IPS-15b (cell line): ENCODE data around the gene E2F4.

Experiments
- H3K27me3 ChIP-seq: one replicate; pipeline ENCODE4 v1.6.1; 2013; ENCODE audit warnings: low read length; ENCODE audit not compliant: control insufficient read depth, insufficient read depth
- H3K36me3 ChIP-seq: one replicate; pipeline ENCODE4 v1.6.1; 2013; ENCODE audit warnings: low read length; ENCODE audit not compliant: control insufficient read depth, insufficient read depth
- H3K4me1 ChIP-seq: one replicate; pipeline ENCODE4 v1.6.1; 2013; ENCODE audit warnings: mild to moderate bottlenecking, low read length; ENCODE audit not compliant: control insufficient read depth, insufficient read depth
- H3K4me3 ChIP-seq: one replicate; pipeline ENCODE4 v1.5.1; 2013; ENCODE audit warnings: low read depth, low read length
- H3K9ac ChIP-seq: one replicate; pipeline ENCODE4 v1.6.1; 2013; ENCODE audit warnings: low read depth, mild to moderate bottlenecking, low read length
- H3K9me3 ChIP-seq: one replicate; pipeline ENCODE4 v1.6.1; 2013; ENCODE audit warnings: mild to moderate bottlenecking, low read length; ENCODE audit not compliant: control insufficient read depth, insufficient read depth

The E2F4 gene

DNA sequence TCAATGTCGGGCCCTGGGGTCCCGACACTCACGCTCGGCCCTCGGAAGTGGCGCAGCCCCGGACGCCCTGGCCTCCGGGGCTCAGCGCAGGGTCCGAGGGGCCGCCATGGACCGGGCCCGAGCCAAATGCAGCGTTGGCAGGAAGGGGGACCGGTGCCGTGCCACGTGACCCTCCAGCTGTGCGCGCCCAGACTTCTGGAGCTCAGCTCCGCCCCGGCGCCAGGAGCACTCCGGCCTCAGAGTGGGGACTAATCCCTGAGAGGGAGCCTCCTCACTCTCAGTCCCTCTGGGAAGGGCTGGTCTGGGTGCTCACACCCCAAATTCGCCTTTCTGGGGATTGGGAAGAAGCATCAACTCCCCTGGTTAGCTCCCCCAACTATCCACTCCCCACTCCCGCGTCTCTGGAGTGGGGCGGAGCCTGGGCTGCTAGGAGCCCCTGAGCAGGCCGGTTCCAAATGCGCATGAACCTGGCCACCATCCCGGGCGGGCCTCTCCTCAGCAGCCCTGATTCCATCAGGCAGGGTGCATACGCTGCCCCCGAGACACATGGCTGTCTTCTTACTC lies 41.0 kb upstream of the E2F4 start, which contains the start of gene B3GNT9:
TSS of gene B3GNT9 (minus strand) at position 166 of the 564 bp plus-strand sequence. CDS start 513 bp downstream, outside the sequence.
- no peaks in the 10 kb centered on the region for H3K4me1 ChIP-seq
- H3K4me3 ChIP-seq: peak within 1 kb of the TSS; percentile 75
- H3K27me3 ChIP-seq: peaks cover 47% of the 10 kb centered on the region
- H3K9me3 ChIP-seq: no peaks in the 10 kb centered on the region
- H3K9ac ChIP-seq: peak within 1 kb of the TSS; percentile 24
- peaks cover 26% of the 10 kb centered on the region for H3K36me3 ChIP-seq

- no peaks in the 10 kb centered on the region for H3K4me1 ChIP-seq
- no peaks in the 10 kb centered on the region for H3K9me3 ChIP-seq
- H3K27me3 ChIP-seq: peaks cover 53% of the 10 kb centered on the region
- no peak overlapping the region for H3K9ac ChIP-seq
- peak overlapping the region; percentile 75 for H3K4me3 ChIP-seq
- H3K36me3 ChIP-seq: peaks cover 19% of the 10 kb centered on the region
These were observed 40.4 kb upstream of the E2F4 start for GRCh38 chr16:67151431-67152097.

DNA sequence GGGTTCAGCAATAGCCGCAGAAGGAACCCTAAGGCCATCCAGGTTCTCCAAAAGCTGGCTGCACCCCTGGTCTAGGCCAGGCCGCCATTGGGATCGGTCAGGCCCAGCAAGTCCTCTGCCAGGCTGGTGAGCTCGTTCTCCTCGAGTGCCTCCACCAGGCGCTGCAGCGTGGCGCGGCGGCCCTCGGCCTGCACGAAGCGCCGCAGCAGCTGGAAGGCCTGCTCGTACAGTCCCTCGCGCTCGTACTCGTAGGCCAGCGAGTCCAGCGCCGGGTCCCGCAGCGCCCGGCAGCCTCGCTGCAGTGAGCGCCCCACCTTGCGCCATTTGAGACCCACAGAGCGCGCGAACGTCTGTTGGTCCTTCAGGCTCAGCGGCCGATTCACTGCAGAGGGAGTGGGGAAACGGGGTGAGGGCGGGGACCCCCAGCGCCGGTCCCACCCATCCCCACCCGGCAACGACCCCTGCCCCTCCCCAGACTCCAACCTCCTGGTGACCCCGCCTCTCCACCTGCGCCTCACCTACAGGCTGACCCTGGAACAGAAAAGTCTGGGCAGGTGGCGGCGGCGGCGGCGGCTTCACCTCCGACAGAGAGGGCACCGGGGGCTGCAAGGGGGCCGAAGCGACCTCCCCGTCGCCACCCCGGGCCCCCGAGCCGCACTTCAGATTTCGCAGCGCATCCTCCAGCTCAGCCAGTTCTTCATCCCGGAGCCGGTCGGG lies 37.2 kb upstream of the E2F4 start:
- Histone ChIP-seq H3K27me3 (peaks cover 83% of the 10 kb centered on the region), H3K9me3 (no peaks in the 10 kb centered on the region), H3K36me3 (no peaks in the 10 kb centered on the region), H3K9ac (no peak overlapping the region), H3K4me3 (peak overlapping the region; percentile 43), H3K4me1 (no peaks in the 10 kb centered on the region)

- Histone ChIP-seq H3K4me3 (peak overlapping the region; percentile 41), H3K9ac (no peak overlapping the region), H3K4me1 (no peaks in the 10 kb centered on the region)
These were observed 36.4 kb upstream of the E2F4 start for GRCh38 chr16:67155295-67156142.

GRCh38 chr16:67156143-67156844 lies 35.7 kb upstream of the E2F4 start:
- H3K27me3 ChIP-seq: peaks cover 95% of the 10 kb centered on the region
- no peaks in the 10 kb centered on the region for H3K4me1 ChIP-seq
- H3K9ac ChIP-seq: no peak overlapping the region

More at GRCh38 chr16:67155295-67156142, 36.4 kb upstream of the E2F4 start:
- Histone ChIP-seq H3K36me3 (no peaks in the 10 kb centered on the region), H3K9me3 (no peaks in the 10 kb centered on the region), H3K27me3 (peaks cover 91% of the 10 kb centered on the region)

DNA sequence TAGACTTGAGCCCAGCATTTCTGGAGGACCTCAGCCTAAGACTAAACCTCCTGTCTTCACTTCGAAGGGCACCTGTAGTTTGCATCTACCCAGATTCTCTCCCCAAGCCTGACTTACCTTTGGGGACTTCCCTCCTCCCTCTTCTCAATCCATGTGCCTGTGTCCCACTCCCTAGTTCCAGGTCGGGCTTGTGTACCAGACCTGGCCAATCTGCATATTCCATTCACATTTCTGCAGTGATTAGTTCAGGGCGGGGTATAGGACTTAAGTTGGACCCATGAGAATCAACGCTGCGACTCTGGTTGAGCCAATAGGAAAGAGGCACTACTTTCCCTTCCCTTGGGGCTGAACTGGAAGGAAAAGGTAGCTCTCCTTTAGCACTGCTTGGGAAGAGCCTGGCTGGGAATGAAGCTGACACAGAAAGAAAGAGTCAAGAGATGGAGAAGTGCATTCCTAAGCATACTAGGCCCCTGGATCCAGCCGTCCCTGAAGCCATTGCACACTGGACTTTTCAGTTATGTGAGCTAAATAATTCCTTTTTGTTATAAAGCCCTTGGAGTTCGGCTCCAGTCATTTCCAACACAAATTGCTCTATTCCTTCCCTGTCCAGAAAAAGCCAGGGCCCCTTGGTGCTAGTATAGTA lies 34.7 kb upstream of the E2F4 start:
- H3K9ac ChIP-seq: no peak overlapping the region
- no peaks in the 10 kb centered on the region for H3K9me3 ChIP-seq
- peaks cover 95% of the 10 kb centered on the region for H3K27me3 ChIP-seq
- no peaks in the 10 kb centered on the region for H3K36me3 ChIP-seq
- H3K4me1 ChIP-seq: peaks cover 2% of the 10 kb centered on the region
- no peak overlapping the region for H3K4me3 ChIP-seq

More at GRCh38 chr16:67156143-67156844, 35.7 kb upstream of the E2F4 start:
- no peaks in the 10 kb centered on the region for H3K9me3 ChIP-seq
- no peaks in the 10 kb centered on the region for H3K36me3 ChIP-seq
- H3K4me3 ChIP-seq: peak overlapping the region; percentile 18

- Histone ChIP-seq H3K4me1 (peaks cover 2% of the 10 kb centered on the region), H3K9me3 (no peaks in the 10 kb centered on the region), H3K27me3 (peaks cover 95% of the 10 kb centered on the region), H3K9ac (no peak overlapping the region), H3K36me3 (no peaks in the 10 kb centered on the region), H3K4me3 (peak overlapping the region; percentile 71)
These were observed 33.9 kb upstream of the E2F4 start for GRCh38 chr16:67157892-67158635.

DNA sequence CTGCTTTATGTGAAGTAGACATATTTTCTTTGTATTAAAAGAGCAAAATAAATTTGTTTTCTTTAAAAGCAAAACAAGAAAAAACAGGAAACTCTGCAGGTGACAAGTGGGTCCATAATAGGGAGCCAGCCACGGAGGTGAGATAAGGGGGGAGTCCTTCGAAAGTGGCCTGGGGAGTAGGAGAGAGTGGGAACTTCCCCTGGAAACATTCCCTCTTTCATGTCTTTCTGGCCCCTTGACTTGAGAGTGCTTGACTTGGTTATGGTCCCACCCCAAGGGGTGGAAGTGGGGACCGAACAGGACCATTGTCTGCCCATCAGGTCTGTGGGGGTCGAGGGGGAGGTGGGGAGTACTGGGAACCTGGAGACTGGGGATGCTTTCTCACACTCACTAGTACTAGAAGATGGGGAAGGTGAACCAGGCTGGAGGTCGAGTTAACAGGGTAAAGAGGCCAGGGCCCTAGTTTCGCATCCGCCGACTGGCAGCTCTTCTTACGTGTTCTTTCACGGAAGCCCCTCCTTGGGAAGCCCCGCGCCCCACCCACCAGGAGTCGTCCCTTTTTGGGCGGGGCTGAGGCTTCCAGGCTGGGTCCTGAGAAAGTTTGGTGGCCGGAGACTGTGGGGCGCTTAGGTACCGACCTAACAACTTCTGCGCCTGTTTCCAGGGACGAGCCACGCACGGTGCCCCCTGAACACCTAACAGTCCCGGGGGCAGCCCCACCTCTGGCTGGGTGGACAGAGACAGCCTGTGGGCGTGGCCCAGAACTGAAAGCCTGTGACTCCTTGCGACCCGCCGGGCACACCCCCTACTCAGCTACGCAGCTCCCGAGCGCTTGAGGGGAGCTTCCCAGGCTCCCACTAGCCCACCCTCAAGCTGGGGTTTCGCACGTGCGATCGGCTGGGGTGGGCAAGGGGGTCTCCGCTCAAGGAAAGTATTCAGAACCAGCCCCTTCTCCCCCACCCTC lies 33.0 kb upstream of the E2F4 start:
- Histone ChIP-seq H3K4me1 (peaks cover 2% of the 10 kb centered on the region), H3K9me3 (no peaks in the 10 kb centered on the region), H3K36me3 (no peaks in the 10 kb centered on the region), H3K9ac (no peak overlapping the region), H3K27me3 (peaks cover 95% of the 10 kb centered on the region), H3K4me3 (peak overlapping the region; percentile 71)

GRCh38 chr16:67161595-67162058 lies 30.3 kb upstream of the E2F4 start:
- Histone ChIP-seq H3K4me1 (peaks cover 3% of the 10 kb centered on the region), H3K36me3 (no peaks in the 10 kb centered on the region), H3K9me3 (no peaks in the 10 kb centered on the region), H3K27me3 (peaks cover 95% of the 10 kb centered on the region), H3K4me3 (peak overlapping the region; percentile 35), H3K9ac (no peak overlapping the region)
